OCI-LY7 (cell line): ENCODE data around the gene ZNF341. TPM values are rescaled to one million over a fixed set of nuclear protein-coding genes. Genes with fewer than 3 reads are reported as not detected.
A peak's percentile ranks its signal among the peaks of the same experiment; 100 is the strongest.

Experiments
- BruUV-seq: library from RNA; stranded (reverse); fragments of 400-500 nt; replicated peaks from 2 replicates; lab custom pipeline; 2021; lab: Mats Ljungman, UMichigan
- CTCF ChIA-PET: fragments of 300-600 bp; sonication (Branson Sonifier 250); formaldehyde crosslinking; loops from one replicate; lab custom pipeline; 2022; ENCODE audit warnings: antibody characterized with exemption; ENCODE audit not compliant: unreplicated experiment; lab: Charles Lee
- POLR2A ChIA-PET: fragments of 300-600 bp; sonication (Branson Sonifier 250); formaldehyde crosslinking; loops from one replicate; lab custom pipeline; 2022; ENCODE audit warnings: antibody characterized with exemption; lab: Charles Lee
- DNase-seq: peaks from one replicate; pipeline ENCODE4 v3.0.0-alpha.2; 2015; ENCODE audit warnings: low spot score
- H2AFZ ChIP-seq: fragments of 200-600 bp; sonication (generic), shearing (Covaris generic); 2 replicates; pipeline ENCODE4 v1.6.1; 2014; ENCODE audit warnings: mild to moderate bottlenecking, antibody characterized with exemption, low read length, moderate library complexity
- H3K27ac ChIP-seq: fragments of 200-600 bp; sonication (generic); 2 replicates; pipeline ENCODE4 v1.5.1; 2014; ENCODE audit warnings: mixed run types, low read depth, mild to moderate bottlenecking, moderate library complexity, low read length, inconsistent platforms; ENCODE audit not compliant: poor library complexity, severe bottlenecking
- H3K36me3 ChIP-seq: fragments of 200-600 bp; sonication (generic); 2 replicates; pipeline ENCODE4 v1.6.1; 2014; ENCODE audit warnings: mild to moderate bottlenecking, antibody characterized with exemption, low read length, moderate library complexity, mixed read lengths; ENCODE audit not compliant: insufficient read depth
- H3K4me1 ChIP-seq: fragments of 200-600 bp; sonication (generic); 2 replicates; pipeline ENCODE4 v1.5.1; 2014; ENCODE audit warnings: mild to moderate bottlenecking, low read length; ENCODE audit not compliant: insufficient read depth, poor library complexity, severe bottlenecking
- H3K4me2 ChIP-seq: fragments of 200-600 bp; sonication (generic); 2 replicates; pipeline ENCODE4 v1.6.1; 2014; ENCODE audit warnings: mild to moderate bottlenecking, low read length
- H3K4me3 ChIP-seq: fragments of 200-600 bp; sonication (generic); 2 replicates; pipeline ENCODE4 v1.5.1; 2014; ENCODE audit warnings: mild to moderate bottlenecking, low read depth, low read length; ENCODE audit not compliant: poor library complexity, severe bottlenecking
- H3K79me2 ChIP-seq: fragments of 200-600 bp; sonication (generic); 2 replicates; pipeline ENCODE4 v1.6.1; 2016; ENCODE audit warnings: low read depth, mild to moderate bottlenecking, low read length, moderate library complexity, mixed read lengths; ENCODE audit not compliant: insufficient read depth
- H3K9me2 ChIP-seq: fragments of 200-600 bp; sonication (generic); 2 replicates; pipeline ENCODE4 v1.6.1; 2016; ENCODE audit warnings: mild to moderate bottlenecking, low read length, mixed read lengths; ENCODE audit not compliant: insufficient read depth
- H3K9me3 ChIP-seq: fragments of 200-600 bp; sonication (generic); 2 replicates; pipeline ENCODE4 v1.6.1; 2014; ENCODE audit warnings: mild to moderate bottlenecking, mixed run types, low read length, mixed read lengths
- H4K20me1 ChIP-seq: fragments of 200-600 bp; sonication (generic); 2 replicates; pipeline ENCODE4 v1.6.1; 2014; ENCODE audit warnings: mild to moderate bottlenecking, antibody characterized with exemption, low read length, moderate library complexity, mixed read lengths; ENCODE audit not compliant: insufficient read depth
- CTCF ChIP-seq: fragments of 200-600 bp; sonication (generic); conservative IDR thresholded peaks from 2 replicates; pipeline ENCODE4 v1.5.1; 2014; ENCODE audit warnings: mild to moderate bottlenecking, antibody characterized with exemption, low read length, moderate library complexity, mixed read lengths
- EZH2phosphoT487 ChIP-seq: fragments of 200-600 bp; sonication (generic); IDR thresholded peaks from 2 replicates; pipeline ENCODE4 v1.6.1; 2018; ENCODE audit warnings: low read depth, borderline replicate concordance, mild to moderate bottlenecking, mixed run types, antibody characterized with exemption, low read length, moderate library complexity, mixed read lengths
- intact Hi-C: fragments of 100-400 bp; cut with micrococcal nuclease; formaldehyde crosslinking; loops from one replicate; pipeline ENCODE4 v1.10.0; 2022; ENCODE audit not compliant: unreplicated experiment
- total RNA-seq, 2 experiments: library from RNA; depleted of rRNA in 1 of 2; stranded (reverse); fragments of >200 nt in 1 of 2; shearing (Covaris generic) in 1 of 2; gene quantifications; 2 replicates each; pipeline ENCODE4 v1.2.3, GENCODE V29; 2014 to 2022

The ZNF341 gene
- total RNA-seq, 2 experiments from 2014 or later: 3.2 to 7.7 TPM

GRCh38 chr20:33771938-33772337, 40.1 kb downstream of the ZNF341 start:
- intact Hi-C loops: no loop called here
- Histone ChIP-seq H3K27ac (no peak overlapping the region), H3K4me1 (peaks cover 6% of the 10 kb centered on the region), H3K9me2 (no peaks in the 10 kb centered on the region), H2AFZ (no peak overlapping the region), H3K4me3 (no peak overlapping the region), H3K36me3 (peaks cover 8% of the 10 kb centered on the region; the same call in 1 of the 2 replicates), H4K20me1 (no peaks in the 10 kb centered on the region), H3K4me2 (no peak overlapping the region), H3K9me3 (no peaks in the 10 kb centered on the region), H3K79me2 (no peaks in the 10 kb centered on the region)
- TF ChIP-seq EZH2phosphoT487 (no peak), CTCF (no peak)
- ChIA-PET CTCF (no interaction called here), POLR2A (no interaction called here)
- BruUV-seq: no TSS peak
- DNase-seq: no peak

GRCh38 chr20:33772439-33772838, 40.6 kb downstream of the ZNF341 start:
- no peak for TF ChIP-seq CTCF
- no peak for TF ChIP-seq EZH2phosphoT487
- Histone ChIP-seq H3K36me3 (peaks cover 8% of the 10 kb centered on the region; the same call in 1 of the 2 replicates), H3K4me3 (no peak overlapping the region), H3K9me2 (no peaks in the 10 kb centered on the region), H3K27ac (no peak overlapping the region), H3K4me1 (peaks cover 8% of the 10 kb centered on the region), H2AFZ (no peak overlapping the region), H3K4me2 (no peak overlapping the region), H3K9me3 (no peaks in the 10 kb centered on the region), H3K79me2 (no peaks in the 10 kb centered on the region), H4K20me1 (no peaks in the 10 kb centered on the region)
- ChIA-PET POLR2A (interaction anchor here (0.5 kb wide), 1 partner anchor 82 kb away, joined by 4 read pairs; no protein-coding TSS in a partner anchor), CTCF (no interaction called here)
- intact Hi-C loops: no loop called here
- DNase-seq: no peak
- no TSS peak for BruUV-seq

- ChIA-PET POLR2A (no interaction called here), CTCF (no interaction called here)
- H2AFZ ChIP-seq: no peak overlapping the region
- H3K27ac ChIP-seq: no peak overlapping the region
- no peak overlapping the region for H3K4me2 ChIP-seq
- H3K36me3 ChIP-seq: peaks cover 4% of the 10 kb centered on the region; the same call in 1 of the 2 replicates
- H3K9me3 ChIP-seq: no peaks in the 10 kb centered on the region
- intact Hi-C loops: no loop called here
- no peak overlapping the region for H3K4me3 ChIP-seq
- no peaks in the 10 kb centered on the region for H3K79me2 ChIP-seq
- no TSS peak for BruUV-seq
- H3K9me2 ChIP-seq: no peaks in the 10 kb centered on the region
- TF ChIP-seq EZH2phosphoT487 (no peak), CTCF (no peak)
- peak; percentile 44 for DNase-seq
- H3K4me1 ChIP-seq: peaks cover 19% of the 10 kb centered on the region
- H4K20me1 ChIP-seq: no peaks in the 10 kb centered on the region
These were observed 41.8 kb downstream of the ZNF341 start for GRCh38 chr20:33773412-33774089.
